HepG2 (cell line): ENCODE measurements around the gene RING1. TPM values are rescaled to one million over a fixed set of nuclear protein-coding genes. Genes with fewer than 3 reads are reported as not detected.

Experiments used
- AGO2 ChIP-seq: fragments of 200-400 bp; formaldehyde crosslinking; optimal IDR thresholded peaks from 2 replicates; pipeline ENCODE3; 2017; ENCODE audit warnings: mild to moderate bottlenecking, low read depth, low read length, moderate library complexity
- HDAC6 ChIP-seq: fragments of 200-600 bp; sonication (generic); IDR thresholded peaks from 2 replicates; pipeline ENCODE4 v1.7.0; 2017; ENCODE audit warnings: mild to moderate bottlenecking, antibody characterized with exemption, low read length, low read depth
- ISL2 ChIP-seq: sonication (generic); formaldehyde crosslinking; IDR thresholded peaks from 2 replicates; pipeline ENCODE4 v1.5.0; 2020; ENCODE audit warnings: missing genetic modification reagents
- KDM5A ChIP-seq: fragments of 200-600 bp; sonication (generic); IDR thresholded peaks from 2 replicates; pipeline ENCODE4 v1.7.0; 2018; ENCODE audit warnings: antibody characterized with exemption, mild to moderate bottlenecking, low read length, borderline replicate concordance
- KLF9 ChIP-seq: IDR thresholded peaks from 2 replicates; pipeline ENCODE4 v1.6.1; 2016; ENCODE audit warnings: low read depth
- MAF1 ChIP-seq: sonication (generic); formaldehyde crosslinking; IDR thresholded peaks from 2 replicates; pipeline ENCODE4 v1.5.0; 2020; ENCODE audit warnings: missing genetic modification reagents, borderline replicate concordance
- MEIS2 ChIP-seq: sonication (generic); formaldehyde crosslinking; IDR thresholded peaks from 2 replicates; pipeline ENCODE4 v1.9.0; 2021; ENCODE audit warnings: mild to moderate bottlenecking, missing genetic modification reagents
- MTF1 ChIP-seq: sonication (generic); formaldehyde crosslinking; IDR thresholded peaks from 2 replicates; pipeline ENCODE4 v1.5.0; 2020; ENCODE audit warnings: missing genetic modification reagents
- MYC ChIP-seq: sonication (generic); formaldehyde crosslinking; IDR thresholded peaks from 2 replicates; pipeline ENCODE4 v1.9.0; 2021; ENCODE audit warnings: missing genetic modification reagents, borderline replicate concordance
- NFIC ChIP-seq: IDR thresholded peaks from 2 replicates; pipeline ENCODE4 v1.6.1; 2012; ENCODE audit warnings: mild to moderate bottlenecking, low read length, inconsistent platforms
- NR2C2 ChIP-seq: sonication (generic); formaldehyde crosslinking; IDR thresholded peaks from 2 replicates; pipeline ENCODE4 v1.4.0; 2020; ENCODE audit warnings: missing genetic modification reagents, mild to moderate bottlenecking, moderate library complexity, borderline replicate concordance
- PCBP2 ChIP-seq: fragments of 200-400 bp; formaldehyde crosslinking; optimal IDR thresholded peaks from 2 replicates; pipeline ENCODE3; 2018; ENCODE audit warnings: low read length, low read depth; ENCODE audit not compliant: poor library complexity, severe bottlenecking
- SP2 ChIP-seq: sonication (generic); formaldehyde crosslinking; IDR thresholded peaks from 2 replicates; pipeline ENCODE4 v1.5.1; 2020; ENCODE audit warnings: mild to moderate bottlenecking, missing genetic modification reagents
- TEAD3 ChIP-seq: optimal IDR thresholded peaks from 2 replicates; pipeline ENCODE3; 2016; ENCODE audit warnings: borderline replicate concordance
- THAP11 ChIP-seq: IDR thresholded peaks from 2 replicates; pipeline ENCODE4 v1.6.1; 2016; ENCODE audit warnings: missing biosample characterization, missing genetic modification reagents
- ZFP1 ChIP-seq: IDR thresholded peaks from 2 replicates; pipeline ENCODE4 v1.6.1; 2016
- ZKSCAN8 ChIP-seq: IDR thresholded peaks from 2 replicates; pipeline ENCODE4 v1.6.1; 2016; ENCODE audit warnings: borderline replicate concordance, missing genetic modification reagents, missing compliant biosample characterization
- ZMYM3 ChIP-seq: sonication (generic); formaldehyde crosslinking; IDR thresholded peaks from 2 replicates; pipeline ENCODE4 v1.5.1; 2020; ENCODE audit warnings: mild to moderate bottlenecking, missing genetic modification reagents
- ZNF180 ChIP-seq: sonication (generic); formaldehyde crosslinking; IDR thresholded peaks from 2 replicates; pipeline ENCODE4 v1.4.0; 2020; ENCODE audit warnings: low read depth, missing genetic modification reagents, borderline replicate concordance
- ZNF335 ChIP-seq: sonication (generic); formaldehyde crosslinking; IDR thresholded peaks from 2 replicates; pipeline ENCODE4 v1.4.0; 2020; ENCODE audit warnings: missing genetic modification reagents
- ZNF441 ChIP-seq: sonication (generic); formaldehyde crosslinking; IDR thresholded peaks from 2 replicates; pipeline ENCODE4 v1.7.0; 2021; ENCODE audit warnings: missing genetic modification reagents, borderline replicate concordance
- ZNF674 ChIP-seq: sonication (generic); formaldehyde crosslinking; IDR thresholded peaks from 2 replicates; pipeline ENCODE4 v1.5.0; 2020; ENCODE audit warnings: low read depth, mild to moderate bottlenecking, missing genetic modification reagents
- ZNF841 ChIP-seq: sonication (generic); formaldehyde crosslinking; IDR thresholded peaks from 2 replicates; pipeline ENCODE4 v1.8.1; 2023; ENCODE audit warnings: missing genetic modification reagents, borderline replicate concordance
- polyA plus RNA-seq, 8 experiments: library from polyadenylated mRNA; depleted of rRNA in 3 of 8; stranded (reverse) in 7 of 8; unstranded in 1 of 8; fragments of >200 nt; fragmentation: Illumina TruSeq in 4 of 8; extraction: Trizol in 4 of 8; gene quantifications; 2 replicates each; pipeline versions ENCODE4 v1.2.1 to v1.2.3, GENCODE V29; 2011 to 2016; ENCODE audit warnings: low read depth in 4 of 8, missing spikeins in 1 of 8, mixed read lengths in 1 of 8; ENCODE audit not compliant: insufficient read depth in 1 of 8
- total RNA-seq, 5 experiments: library from RNA; depleted of rRNA; stranded (reverse); fragments of >200 nt; fragmentation: Illumina TruSeq; extraction: Trizol; gene quantifications; 2 replicates each; pipeline ENCODE4 v1.2.3, GENCODE V29; 2016; ENCODE audit warnings: low read depth in 1 of 5
- TF ChIP-seq, protein P1 (sequence below): sonication (generic); formaldehyde crosslinking; IDR thresholded peaks from 2 replicates; pipeline ENCODE4 v1.4.0; 2020; ENCODE audit warnings: missing genetic modification reagents
- TF ChIP-seq, protein P2 (sequence below): sonication (generic); formaldehyde crosslinking; IDR thresholded peaks from 2 replicates; pipeline ENCODE4 v1.4.0; 2020; ENCODE audit warnings: missing genetic modification reagents
- TF ChIP-seq, protein P3 (sequence below): sonication (generic); formaldehyde crosslinking; IDR thresholded peaks from 2 replicates; pipeline ENCODE4 v1.8.1; 2023; ENCODE audit warnings: mild to moderate bottlenecking, missing genetic modification reagents
- TF ChIP-seq, protein P4 (sequence below): sonication (generic); formaldehyde crosslinking; IDR thresholded peaks from 2 replicates; pipeline ENCODE4 v1.5.0; 2020; ENCODE audit warnings: missing genetic modification reagents

Gene RING1
- total and polyA plus RNA-seq, 2 of the 13 experiments (the other 11 are each of a cell fraction or from before 2014, with no cell fraction given): 23.9 to 33.6 TPM

DNA sequence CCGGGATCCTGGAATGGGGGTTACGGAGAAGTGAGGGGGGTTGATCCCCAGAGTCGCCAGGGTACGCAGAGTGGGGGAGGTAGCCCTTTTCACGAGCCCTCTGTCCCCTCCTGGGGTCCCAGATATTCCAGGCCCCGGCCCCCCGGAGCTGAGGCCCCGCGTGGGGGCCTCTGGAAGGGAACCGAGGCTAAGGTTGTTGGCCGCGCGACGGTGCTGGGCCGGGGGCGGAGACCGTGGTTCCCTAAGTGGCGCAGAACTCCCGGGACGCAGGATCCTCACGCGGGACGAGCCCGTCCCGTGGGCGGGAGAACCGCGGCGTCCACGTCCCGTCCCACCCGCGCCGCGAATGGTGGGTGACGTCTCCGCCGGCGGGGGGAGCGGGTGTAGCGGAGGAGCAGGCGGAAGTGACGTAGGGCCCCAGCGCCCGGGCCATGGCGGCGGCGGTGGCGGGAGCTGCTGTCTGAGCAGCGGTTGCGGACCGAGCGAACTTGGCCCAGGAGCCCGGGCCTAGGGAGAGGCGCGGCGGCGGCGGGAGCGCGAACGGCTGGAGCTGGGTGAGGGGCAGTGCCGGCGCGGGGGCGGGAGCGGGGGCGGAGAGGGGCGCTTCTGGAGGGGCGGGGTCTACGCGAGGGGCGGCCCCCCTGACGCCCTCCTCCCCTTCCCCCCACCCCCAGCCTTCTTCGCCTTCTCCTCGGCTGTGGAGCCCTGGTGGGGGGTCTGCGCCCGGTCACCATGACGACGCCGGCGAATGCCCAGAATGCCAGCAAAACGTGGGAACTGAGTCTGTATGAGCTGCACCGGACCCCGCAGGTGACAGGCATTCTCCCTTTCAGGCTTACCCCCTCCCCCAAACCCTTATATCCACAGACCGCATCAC lies at the start of gene RING1 (continued):
- TF ChIP-seq ZKSCAN8 (CRISPR knock-in tag) (peak; percentile 74; the same call in 1 of the 2 replicates), NFIC (no peak), THAP11 (CRISPR knock-in tag) (peak; percentile 88), ISL2 (CRISPR knock-in tag) (peak; percentile 53; the same call in 1 of the 2 replicates), KLF9 (CRISPR knock-in tag) (no peak), MAF1 (CRISPR knock-in tag) (no peak; the same call in 1 of the 2 replicates), ZNF674 (no peak), ZNF335 (CRISPR knock-in tag) (no peak), TEAD3 (CRISPR knock-in tag) (peak; percentile 69), PCBP2 (no peak), ZNF180 (CRISPR knock-in tag) (no peak), NR2C2 (CRISPR knock-in tag) (peak; percentile 36; the same call in 1 of the 2 replicates), AGO2 (peak; percentile 95), ZFP1 (no peak), ZMYM3 (no peak), SP2 (CRISPR knock-in tag) (peak; percentile 72; the same call in 1 of the 2 replicates), HDAC6 (no peak), ZNF841 (0 out of 2 replicates have a peak, but pooled peaks have one; percentile 39), MTF1 (no peak), KDM5A (peak; percentile 59; the same call in 1 of the 2 replicates), MEIS2 (CRISPR knock-in tag) (peak; percentile 66), MYC (CRISPR knock-in tag) (peak; percentile 78; the same call in 1 of the 2 replicates), ZNF441 (CRISPR knock-in tag) (no peak; the same call in 1 of the 2 replicates)
- TF ChIP-seq, protein P1, sequence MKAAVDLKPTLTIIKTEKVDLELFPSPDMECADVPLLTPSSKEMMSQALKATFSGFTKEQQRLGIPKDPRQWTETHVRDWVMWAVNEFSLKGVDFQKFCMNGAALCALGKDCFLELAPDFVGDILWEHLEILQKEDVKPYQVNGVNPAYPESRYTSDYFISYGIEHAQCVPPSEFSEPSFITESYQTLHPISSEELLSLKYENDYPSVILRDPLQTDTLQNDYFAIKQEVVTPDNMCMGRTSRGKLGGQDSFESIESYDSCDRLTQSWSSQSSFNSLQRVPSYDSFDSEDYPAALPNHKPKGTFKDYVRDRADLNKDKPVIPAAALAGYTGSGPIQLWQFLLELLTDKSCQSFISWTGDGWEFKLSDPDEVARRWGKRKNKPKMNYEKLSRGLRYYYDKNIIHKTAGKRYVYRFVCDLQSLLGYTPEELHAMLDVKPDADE: no peak
- TF ChIP-seq, protein P2, sequence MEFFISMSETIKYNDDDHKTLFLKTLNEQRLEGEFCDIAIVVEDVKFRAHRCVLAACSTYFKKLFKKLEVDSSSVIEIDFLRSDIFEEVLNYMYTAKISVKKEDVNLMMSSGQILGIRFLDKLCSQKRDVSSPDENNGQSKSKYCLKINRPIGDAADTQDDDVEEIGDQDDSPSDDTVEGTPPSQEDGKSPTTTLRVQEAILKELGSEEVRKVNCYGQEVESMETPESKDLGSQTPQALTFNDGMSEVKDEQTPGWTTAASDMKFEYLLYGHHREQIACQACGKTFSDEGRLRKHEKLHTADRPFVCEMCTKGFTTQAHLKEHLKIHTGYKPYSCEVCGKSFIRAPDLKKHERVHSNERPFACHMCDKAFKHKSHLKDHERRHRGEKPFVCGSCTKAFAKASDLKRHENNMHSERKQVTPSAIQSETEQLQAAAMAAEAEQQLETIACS (CRISPR knock-in tag): no peak
- TF ChIP-seq, protein P3, sequence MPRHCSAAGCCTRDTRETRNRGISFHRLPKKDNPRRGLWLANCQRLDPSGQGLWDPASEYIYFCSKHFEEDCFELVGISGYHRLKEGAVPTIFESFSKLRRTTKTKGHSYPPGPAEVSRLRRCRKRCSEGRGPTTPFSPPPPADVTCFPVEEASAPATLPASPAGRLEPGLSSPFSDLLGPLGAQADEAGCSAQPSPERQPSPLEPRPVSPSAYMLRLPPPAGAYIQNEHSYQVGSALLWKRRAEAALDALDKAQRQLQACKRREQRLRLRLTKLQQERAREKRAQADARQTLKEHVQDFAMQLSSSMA: no peak
- TF ChIP-seq, protein P4, sequence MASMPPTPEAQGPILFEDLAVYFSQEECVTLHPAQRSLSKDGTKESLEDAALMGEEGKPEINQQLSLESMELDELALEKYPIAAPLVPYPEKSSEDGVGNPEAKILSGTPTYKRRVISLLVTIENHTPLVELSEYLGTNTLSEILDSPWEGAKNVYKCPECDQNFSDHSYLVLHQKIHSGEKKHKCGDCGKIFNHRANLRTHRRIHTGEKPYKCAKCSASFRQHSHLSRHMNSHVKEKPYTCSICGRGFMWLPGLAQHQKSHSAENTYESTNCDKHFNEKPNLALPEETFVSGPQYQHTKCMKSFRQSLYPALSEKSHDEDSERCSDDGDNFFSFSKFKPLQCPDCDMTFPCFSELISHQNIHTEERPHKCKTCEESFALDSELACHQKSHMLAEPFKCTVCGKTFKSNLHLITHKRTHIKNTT (CRISPR knock-in tag): no peak
